HG03457 (cell line): ENCODE results near the gene SYCE1L.
"Not testable (repeated sequence)": the region's sequence is repeated elsewhere in the genome, so short reads cannot be mapped to it uniquely, and the experiment has no call there.

Experiments
- ATAC-seq: cut with Tn5 transposase; IDR thresholded peaks from one replicate; pipeline ENCODE4 v1.9.1; 2021; ENCODE audit warnings: moderate number of reproducible peaks; ENCODE audit not compliant: unreplicated experiment

Gene SYCE1L, protein sequence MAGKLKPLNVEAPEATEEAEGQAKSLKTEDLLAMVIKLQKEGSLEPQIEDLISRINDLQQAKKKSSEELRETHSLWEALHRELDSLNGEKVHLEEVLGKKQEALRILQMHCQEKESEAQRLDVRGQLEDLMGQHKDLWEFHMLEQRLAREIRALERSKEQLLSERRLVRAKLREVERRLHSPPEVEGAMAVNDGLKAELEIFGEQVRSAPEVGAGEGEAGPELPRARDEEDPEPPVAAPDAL

DNA sequence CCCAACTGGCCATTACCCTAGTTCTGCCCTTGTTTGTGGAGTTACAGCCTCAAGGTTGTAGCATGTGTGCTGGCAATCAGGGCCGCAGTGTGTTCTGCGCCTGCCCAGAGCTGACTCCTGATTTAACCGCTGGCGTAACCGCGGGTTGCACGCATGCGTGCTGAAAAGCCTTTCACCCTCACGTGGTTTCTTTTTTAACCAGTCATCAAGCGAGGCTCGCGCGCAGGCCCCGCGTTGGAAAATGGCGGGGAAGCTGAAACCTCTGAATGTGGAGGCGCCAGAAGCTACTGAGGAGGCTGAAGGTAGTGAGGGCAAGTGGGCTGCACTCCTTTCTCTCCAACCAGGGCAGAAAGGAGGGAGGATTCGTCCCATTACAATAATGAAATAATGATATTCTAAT is at the start of gene SYCE1L:
Gene SYCE1L, plus strand, starts transcription at position 198 of the 400 bp plus-strand sequence. Its CDS starts 44 bp downstream, at position 242.
- no peak for ATAC-seq

DNA sequence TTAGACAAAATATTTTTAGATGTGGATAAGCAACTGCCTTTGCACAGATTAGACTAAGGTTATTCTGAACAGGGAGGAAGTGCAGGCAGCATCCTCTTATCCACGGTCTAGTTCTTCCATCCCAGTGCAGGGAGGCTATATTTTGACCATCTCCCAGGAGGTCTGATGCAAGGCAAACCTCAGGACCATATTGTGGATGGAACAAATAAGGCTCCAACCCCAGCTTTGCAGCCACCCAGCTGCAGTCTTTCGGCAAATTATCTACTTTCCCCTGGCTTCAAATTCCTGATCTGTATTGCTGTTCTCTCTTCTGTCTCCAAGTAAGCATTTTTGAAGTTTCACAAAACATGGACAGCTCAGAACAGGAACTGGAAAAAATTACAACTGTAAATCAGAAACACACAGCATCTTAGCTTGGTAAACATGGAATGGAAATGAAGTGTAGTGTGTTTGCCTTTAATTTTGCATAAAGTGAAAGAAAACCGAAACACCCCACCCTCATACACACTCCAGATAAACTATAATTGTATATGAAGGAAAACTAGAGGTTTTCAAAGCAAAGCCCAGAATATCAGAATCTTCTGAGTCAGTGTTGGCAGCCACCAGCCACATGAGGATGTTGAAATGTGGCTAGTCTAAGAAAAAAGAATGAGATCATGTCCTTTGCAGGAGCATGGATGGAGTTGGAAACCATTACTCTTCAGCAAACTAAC is 41.7 kb upstream of the SYCE1L start:
- no peak for ATAC-seq

GRCh38 chr16:77158293-77158692 is 40.9 kb upstream of the SYCE1L start:
- no peak for ATAC-seq

- no peak for ATAC-seq
Observed at GRCh38 chr16:77165006-77165405, 34.2 kb upstream of the SYCE1L start.

GRCh38 chr16:77165536-77166236 is 33.5 kb upstream of the SYCE1L start:
- not testable (repeated sequence) for ATAC-seq

DNA sequence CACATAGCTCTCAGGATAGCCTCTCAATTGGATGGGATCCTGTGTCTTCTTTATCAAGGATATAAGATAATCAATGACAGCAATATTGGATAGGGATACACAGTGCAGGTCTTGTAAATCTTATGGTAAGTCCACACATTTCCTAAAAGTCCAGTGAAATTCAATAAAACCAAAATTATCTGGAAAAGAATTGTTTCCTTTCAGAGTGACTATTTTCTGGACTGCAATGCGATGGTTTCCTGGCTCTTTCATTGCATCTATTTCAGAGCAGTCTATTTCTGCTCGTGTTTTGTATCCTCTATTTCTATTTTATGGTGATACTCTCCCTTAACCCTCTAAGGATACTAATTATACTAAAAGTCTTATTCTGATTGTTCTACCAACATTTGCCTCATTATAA is 32.5 kb upstream of the SYCE1L start:
- ATAC-seq, result no peak

- ATAC-seq, result no peak
Observed at GRCh38 chr16:77168901-77169300, 30.3 kb upstream of the SYCE1L start.

GRCh38 chr16:77169650-77170236 is 29.5 kb upstream of the SYCE1L start:
- ATAC-seq, result peak; percentile 67

- ATAC-seq, result no peak
Observed at GRCh38 chr16:77170805-77171204, 28.4 kb upstream of the SYCE1L start.

GRCh38 chr16:77171745-77172635 is 27.2 kb upstream of the SYCE1L start:
- ATAC-seq, result peak; percentile 64

- ATAC-seq, result no peak
Observed at GRCh38 chr16:77172951-77173350, 26.3 kb upstream of the SYCE1L start.

GRCh38 chr16:77183137-77183536 is 16.1 kb upstream of the SYCE1L start:
- ATAC-seq, result no peak

- not testable (repeated sequence) for ATAC-seq
Observed at GRCh38 chr16:77186298-77186697, 12.9 kb upstream of the SYCE1L start.

GRCh38 chr16:77190190-77190477 is 9.1 kb upstream of the SYCE1L start:
- ATAC-seq, result no peak

DNA sequence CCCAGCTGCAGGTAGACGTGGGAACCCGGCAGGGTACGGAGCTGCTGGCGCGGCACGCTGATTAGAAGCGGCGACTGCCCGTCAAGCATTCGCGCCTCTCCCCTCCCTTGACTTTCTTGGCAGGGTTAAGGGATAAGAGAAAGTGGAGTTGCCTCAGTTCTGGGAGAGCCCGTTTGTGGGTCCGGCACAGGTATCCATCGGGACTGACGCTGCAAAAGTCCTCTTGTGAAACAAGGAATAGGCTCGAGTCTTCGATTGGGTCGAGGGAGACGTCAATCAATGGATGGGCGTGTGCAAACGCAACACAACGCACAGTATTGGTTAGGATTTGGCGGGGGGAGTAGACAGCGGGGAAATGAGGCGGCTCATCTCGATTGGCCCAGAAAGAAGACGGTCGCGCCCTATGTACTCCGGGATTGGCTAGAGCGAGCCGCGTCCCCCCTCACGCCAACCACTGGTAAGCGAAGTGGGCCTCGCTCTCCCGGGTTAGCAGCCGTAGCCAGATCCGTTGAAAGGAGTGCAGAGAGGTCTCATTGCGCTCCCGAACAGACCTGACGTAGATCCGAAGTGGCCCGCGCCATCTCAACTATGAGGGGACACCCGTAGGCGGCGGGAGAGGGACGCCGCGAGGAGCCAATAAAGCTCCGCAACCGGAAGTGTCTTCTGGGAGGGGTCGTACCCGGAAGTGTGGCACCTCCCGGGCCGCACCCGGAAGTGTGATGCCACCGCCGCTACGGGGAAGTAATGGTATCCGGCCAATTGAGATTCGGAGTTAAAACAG is 8.5 kb upstream of the SYCE1L start, which contains the start of gene MON1B:
Gene MON1B, plus strand, starts transcription at position 713 of the 781 bp plus-strand sequence. CDS start 296 bp downstream, outside the sequence.
- peak; percentile 97 for ATAC-seq

GRCh38 chr16:77191259-77191969 is 7.8 kb upstream of the SYCE1L start:
- no peak for ATAC-seq

- no peak for ATAC-seq
Observed at GRCh38 chr16:77193377-77193776, 5.8 kb upstream of the SYCE1L start.

DNA sequence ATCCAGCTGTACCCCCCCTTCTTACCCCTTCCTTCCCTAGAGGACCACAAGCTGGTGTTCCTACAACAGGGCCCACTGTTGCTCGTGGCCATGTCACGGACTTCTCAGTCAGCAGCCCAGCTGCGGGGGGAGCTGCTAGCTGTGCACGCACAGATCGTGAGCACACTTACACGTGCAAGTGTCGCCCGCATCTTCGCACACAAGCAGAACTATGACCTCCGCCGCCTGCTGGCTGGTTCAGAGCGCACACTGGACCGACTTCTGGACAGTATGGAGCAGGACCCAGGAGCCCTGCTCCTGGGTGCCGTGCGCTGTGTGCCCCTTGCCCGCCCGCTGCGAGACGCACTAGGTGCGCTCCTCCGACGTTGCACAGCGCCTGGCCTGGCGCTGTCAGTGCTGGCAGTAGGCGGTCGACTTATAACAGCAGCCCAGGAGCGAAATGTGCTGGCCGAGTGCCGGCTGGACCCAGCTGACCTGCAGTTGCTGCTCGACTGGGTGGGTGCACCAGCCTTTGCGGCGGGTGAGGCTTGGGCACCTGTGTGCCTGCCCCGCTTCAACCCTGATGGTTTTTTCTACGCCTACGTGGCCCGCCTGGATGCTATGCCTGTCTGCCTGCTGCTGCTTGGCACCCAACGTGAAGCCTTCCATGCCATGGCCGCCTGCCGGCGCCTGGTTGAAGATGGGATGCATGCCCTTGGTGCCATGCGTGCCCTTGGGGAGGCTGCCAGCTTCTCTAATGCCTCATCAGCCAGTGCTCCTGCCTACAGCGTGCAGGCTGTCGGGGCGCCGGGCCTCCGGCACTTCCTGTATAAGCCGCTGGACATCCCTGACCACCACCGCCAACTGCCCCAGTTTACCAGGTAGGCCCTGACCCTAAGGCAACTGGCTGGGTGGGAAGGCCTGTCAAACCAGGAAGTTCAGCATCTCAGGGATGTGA is 4.6 kb upstream of the SYCE1L start:
- no peak for ATAC-seq
